D721Med (cell line): ENCODE results near the gene SNX24.
"Not testable (repeated sequence)": the region's sequence is repeated elsewhere in the genome, so short reads cannot be mapped to it uniquely, and the experiment has no call there.

Experiments used
- DNase-seq: peaks from one replicate; pipeline ENCODE4 v3.0.0; 2011; ENCODE audit warnings: low spot score; ENCODE audit not compliant: insufficient read length
- FAIRE-seq: peaks from 2 replicates; lab custom pipeline; 2011; peaks lifted over from hg19 to GRCh38; lab: Jason Lieb, UNC
- CTCF ChIP-seq: IDR thresholded peaks from 2 replicates; pipeline ENCODE4 v1.5.1; 2012; ENCODE audit warnings: mild to moderate bottlenecking, control low read depth; ENCODE audit not compliant: insufficient read depth; ENCODE audit errors: missing control alignments

Gene SNX24

GRCh38 chr5:122849771-122850170 lies 4.4 kb downstream of the SNX24 start:
- no peak for DNase-seq
- TF ChIP-seq CTCF = no peak
- no peak for FAIRE-seq

- FAIRE-seq, DNase-seq: not testable (repeated sequence)
Observed at GRCh38 chr5:122857538-122857937, 12.1 kb downstream of the SNX24 start.

GRCh38 chr5:122858451-122858850 lies 13.0 kb downstream of the SNX24 start:
- TF ChIP-seq CTCF = no peak
- FAIRE-seq (no peak), DNase-seq (no peak)

- no peak for FAIRE-seq
- DNase-seq = no peak
- no peak for TF ChIP-seq CTCF
Observed at GRCh38 chr5:122863240-122863639, 17.8 kb downstream of the SNX24 start.

- no peak for FAIRE-seq
- no peak for DNase-seq
- no peak for TF ChIP-seq CTCF
Observed at GRCh38 chr5:122863721-122864120, 18.3 kb downstream of the SNX24 start.

- no peak for TF ChIP-seq CTCF
- FAIRE-seq (no peak), DNase-seq (no peak)
Observed at GRCh38 chr5:122864400-122864799, 19.0 kb downstream of the SNX24 start.

GRCh38 chr5:122864842-122865241 lies 19.4 kb downstream of the SNX24 start:
- no peak for TF ChIP-seq CTCF
- FAIRE-seq = no peak
- no peak for DNase-seq
